ENCODE data around the gene DXO.
"Not testable (repeated sequence)": the region's sequence is repeated elsewhere in the genome, so short reads cannot be mapped to it uniquely, and the experiment has no call there.

GRCh38 chr6:32005991-32006529, 34.1 kb upstream of the DXO start:
- TF ChIP-seq POLR2A, TAF1, POLR2AphosphoS5 (IDR thresholded peaks at IDR 0.05; ENCODE audit: low read depth, low read length): not testable (repeated sequence)

All from GM12891 (cell line).